ENCODE data around the gene EVI5L.
A peak's percentile ranks its signal among the peaks of the same experiment; 100 is the strongest.

Gene EVI5L

DNA sequence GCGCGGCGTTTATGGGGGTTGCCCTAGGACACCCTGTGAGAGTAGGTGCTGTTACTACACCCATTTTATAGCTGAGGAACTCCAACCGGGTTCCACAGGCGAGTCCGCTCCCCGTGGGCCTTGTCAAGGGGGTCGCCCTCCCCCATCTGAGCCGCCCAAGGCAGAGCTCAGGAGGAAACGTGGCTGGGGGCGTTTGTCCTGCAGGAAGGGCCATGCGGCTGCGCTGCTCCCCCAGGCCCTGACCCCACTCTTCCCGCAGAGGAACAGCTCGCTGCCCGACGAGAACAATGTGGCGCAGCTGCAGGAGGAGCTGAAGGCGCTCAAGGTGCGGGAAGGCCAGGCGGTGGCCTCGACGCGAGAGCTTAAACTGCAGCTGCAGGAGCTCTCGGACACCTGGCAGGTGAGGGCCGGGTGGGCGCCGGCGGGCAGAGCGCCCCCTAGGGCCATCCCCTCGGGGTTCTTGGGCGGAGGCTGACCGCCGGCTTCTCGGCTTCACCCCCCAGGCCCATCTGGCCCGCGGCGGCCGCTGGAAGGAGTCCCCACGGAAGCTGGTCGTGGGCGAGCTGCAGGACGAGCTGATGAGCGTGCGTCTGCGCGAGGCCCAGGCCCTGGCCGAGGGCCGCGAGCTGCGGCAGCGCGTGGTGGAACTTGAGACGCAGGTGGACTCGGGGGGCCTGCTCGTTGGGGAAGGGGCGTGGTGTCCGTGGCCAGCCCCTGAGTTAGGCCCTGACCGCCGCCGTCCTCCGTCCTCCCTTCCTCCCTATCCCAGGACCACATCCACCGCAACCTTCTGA is 31.8 kb downstream of the EVI5L start:
- DNase-seq, result no peak

DNA sequence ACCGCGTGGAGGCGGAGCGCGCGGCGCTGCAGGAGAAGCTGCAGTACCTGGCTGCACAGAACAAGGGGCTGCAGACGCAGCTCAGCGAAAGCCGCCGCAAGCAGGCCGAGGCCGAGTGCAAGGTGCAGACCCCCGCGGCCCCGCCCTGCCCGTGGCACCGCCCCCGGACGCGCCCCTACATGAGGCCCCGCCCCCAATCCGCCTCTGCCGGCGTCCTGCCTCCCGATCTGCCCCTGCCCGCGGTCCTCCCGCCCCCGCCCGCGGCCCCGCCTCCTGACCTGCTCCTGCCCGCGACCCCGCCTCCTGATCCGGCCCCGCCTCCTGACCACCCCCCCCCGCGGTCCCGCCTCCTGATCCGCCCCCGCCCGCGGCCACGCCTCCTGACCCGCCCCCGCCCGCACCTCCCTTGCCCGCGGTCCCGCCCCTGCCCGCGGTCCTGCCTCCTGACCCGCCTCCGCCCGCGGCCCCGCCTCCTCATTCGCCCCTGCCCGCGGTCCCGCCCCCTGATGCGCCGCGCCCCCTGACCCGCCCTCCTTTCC is 32.5 kb downstream of the EVI5L start:
- peak; percentile 57 for DNase-seq

DNA sequence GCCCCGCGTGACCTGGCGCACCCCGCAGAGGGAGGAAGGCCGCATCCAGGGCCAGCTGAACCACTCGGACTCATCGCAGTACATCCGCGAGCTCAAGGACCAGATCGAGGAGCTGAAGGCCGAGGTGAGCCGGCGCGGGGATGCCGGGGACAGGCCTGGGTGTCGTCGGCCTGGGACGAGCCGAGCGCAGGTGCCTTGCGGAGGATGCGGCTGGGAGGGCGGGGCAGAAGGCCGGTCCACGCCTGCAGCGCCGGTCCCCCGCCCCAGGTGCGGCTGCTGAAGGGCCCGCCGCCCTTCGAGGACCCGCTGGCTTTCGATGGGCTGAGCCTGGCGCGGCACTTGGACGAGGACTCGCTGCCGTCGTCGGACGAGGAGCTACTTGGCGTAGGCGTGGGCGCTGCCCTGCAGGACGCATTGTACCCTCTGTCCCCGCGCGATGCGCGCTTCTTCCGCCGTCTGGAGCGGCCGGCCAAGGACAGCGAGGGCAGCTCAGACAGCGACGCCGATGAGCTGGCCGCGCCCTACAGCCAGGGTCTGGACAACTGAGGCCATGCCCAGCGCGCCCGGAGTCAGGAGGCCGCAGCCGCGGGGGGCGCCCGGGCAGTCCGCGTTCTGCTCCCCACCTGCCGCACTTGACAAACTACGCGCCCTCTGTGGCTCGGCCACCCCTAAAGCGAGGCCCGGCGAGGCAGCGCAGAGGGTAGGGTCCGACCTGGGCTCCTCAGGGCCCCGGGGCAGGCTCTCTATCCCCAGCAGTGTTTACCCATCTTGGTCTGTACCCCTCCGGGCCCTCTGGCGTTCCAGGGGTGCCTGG is 33.3 kb downstream of the EVI5L start:
- no peak for DNase-seq

DNA sequence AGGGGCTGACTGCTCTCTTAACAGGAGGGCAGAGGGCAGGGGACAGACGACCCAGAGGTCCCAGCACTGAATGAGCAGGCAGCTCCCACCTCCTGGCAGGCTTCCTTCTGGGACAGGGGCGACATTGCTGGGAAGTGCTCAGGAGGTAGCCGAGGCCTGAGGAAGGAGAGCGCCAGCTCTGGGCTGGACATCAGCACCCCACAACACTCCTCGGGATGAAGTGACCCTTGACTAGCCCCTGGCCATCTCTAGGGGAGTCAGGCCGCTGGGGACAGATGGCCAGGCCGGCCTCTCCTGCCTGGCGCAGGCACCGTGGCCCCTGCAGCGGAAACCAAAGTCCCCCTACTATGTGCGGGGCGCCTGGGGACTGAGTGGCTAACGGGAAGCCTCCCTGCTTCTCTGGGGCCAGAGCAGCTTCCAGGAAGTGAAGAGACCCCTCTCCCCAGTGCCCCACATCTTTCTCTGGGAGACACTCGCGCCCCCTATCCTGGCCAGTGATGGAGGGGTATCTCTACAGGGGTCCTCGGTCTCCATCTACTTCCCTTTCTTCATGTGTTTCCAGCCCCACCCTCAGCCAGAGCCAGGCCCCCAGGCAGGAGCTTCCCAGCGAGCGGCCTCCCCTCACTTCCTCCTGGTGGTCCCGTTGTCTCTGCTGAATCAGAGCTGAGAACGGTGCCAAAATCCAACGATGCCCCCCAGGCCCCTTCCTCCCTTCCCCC is 34.1 kb downstream of the EVI5L start:
- no peak for DNase-seq

DNA sequence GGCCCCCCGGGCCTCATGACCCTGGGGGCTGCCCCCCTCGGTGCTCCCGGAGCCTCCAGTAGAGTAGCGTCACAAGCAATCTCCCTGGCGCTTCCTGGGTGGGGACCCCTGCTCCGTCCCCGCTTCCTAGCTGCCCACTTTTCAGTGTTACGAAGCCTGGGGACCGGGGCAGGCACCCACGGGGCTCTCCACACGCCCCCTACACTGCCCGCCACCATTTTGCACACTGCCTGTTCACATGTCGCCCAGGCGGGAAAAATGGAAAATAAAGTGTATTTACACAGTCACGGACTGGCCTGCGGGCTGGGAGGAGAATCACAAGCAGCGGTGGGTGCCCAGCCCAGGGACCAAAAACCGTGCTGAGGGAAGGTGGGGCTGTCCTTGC is 34.7 kb downstream of the EVI5L start:
- no peak for DNase-seq

DNA sequence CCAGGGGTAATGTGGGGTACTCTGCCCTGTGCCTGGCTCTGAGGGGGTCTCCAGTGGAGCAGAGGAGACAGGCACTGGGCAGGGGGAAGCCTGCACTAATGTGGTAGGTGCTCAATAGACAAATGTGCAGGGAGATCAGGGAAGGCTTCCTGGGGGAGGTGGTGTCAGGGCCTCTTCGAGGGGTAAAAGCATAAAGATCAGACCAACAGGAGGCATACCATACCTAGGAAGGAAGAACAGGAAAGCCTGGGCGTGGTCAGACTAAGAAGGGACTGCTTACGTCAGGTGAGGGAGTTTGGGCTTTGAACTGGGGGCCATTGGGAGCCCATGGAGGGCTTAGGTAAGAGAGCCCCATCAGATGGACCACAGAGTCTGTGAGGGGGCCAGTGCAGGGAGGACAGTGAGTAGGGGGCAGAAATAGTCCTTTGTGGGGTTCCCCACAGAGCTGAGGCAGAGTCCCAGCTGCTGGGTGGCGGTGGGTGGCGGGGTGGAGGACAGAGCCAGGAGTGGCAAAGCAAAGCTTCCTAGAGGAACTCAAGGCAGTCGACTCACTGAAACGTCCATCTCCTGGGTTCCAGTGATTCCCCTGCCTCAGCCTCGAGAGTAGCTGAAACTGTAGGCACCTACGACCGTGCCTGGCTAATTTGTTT is 35.4 kb downstream of the EVI5L start:
- no peak for DNase-seq

DNA sequence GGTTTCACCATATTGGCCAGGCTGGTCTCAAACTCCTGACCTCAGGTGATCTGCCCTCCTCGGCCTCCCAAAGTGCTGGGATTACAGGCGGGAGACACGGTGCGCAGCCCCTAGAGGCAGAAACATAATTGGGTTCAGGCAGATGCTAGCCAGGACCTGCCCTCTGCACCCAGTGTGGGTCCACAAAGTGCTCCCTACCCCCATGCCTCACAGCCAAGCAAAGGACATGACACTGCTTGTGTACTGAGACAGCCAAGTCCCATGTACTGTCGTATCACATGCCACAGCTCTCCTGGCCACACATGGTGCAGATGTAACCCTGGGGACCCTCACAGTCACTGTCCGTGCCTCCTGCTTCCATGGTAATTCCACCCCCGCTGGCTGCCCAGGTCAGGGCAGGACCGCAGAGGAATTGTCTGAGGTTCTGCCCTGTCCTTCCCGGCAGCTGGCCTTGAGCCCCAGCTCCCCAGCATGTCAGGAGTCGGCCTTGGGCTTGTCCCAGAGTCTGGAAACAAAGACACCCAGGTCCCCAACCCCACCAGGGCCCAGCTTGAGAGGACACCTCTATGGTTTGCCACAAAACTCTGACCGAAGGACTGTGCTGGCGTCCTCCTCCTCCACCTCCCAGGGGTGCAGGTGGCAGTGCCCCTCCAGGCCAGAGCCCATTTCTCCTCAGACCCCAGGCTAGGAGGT is 36.5 kb downstream of the EVI5L start:
- no peak for DNase-seq

DNA sequence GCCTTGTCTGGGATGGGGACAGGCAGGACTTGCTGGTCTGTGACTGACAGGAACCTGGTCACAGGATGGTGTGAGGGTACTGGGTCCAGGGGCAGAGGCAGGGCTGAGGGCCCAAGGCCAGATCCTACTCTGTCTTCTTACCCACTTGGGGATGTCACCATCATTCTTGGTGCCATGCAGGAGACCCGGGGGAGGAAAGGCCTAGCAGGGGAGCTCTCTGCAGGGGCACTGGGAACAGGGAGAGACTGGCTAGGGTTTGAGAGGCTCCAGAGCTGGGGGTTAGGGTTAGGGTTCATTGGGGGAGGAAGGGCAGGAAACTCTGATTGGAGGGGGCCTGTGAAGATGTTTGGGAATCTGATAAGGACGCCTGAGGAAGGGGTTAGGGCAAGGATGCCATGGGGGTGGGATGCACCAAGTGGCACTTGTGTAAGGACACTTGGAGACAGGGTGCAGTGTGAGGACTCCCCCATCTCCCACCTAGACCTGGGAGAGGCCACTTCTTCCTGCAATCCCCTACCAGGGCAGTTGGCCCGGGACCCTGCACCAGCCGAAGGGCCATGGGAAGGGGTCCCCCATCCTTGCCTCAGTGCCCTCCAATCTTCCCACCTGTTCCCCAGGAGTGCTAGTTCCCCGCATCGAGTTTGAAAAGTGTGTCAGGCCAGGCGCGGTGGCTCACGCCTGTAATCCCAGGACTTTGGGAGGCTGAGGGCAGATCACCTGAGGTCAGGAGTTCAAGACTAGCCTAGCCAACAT is 37.2 kb downstream of the EVI5L start:
- DNase-seq, result no peak

DNA sequence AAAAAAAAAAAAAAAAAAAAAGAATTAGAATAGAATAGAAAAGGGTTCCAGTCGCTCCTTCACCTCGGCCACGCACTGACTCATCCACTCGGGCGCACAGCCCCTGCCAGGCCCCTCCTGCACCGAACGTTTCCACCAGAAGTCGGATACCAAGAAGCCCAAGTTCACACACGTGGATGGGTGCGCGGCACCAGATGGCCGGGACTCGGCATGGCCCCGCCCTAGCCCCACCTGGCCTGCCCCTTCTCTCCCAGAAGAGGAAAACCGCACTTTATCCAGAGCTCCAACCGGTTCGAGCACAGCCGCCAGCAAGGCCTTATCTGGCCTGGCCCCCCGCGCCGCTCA is 38.3 kb downstream of the EVI5L start:
- DNase-seq, result no peak

DNA sequence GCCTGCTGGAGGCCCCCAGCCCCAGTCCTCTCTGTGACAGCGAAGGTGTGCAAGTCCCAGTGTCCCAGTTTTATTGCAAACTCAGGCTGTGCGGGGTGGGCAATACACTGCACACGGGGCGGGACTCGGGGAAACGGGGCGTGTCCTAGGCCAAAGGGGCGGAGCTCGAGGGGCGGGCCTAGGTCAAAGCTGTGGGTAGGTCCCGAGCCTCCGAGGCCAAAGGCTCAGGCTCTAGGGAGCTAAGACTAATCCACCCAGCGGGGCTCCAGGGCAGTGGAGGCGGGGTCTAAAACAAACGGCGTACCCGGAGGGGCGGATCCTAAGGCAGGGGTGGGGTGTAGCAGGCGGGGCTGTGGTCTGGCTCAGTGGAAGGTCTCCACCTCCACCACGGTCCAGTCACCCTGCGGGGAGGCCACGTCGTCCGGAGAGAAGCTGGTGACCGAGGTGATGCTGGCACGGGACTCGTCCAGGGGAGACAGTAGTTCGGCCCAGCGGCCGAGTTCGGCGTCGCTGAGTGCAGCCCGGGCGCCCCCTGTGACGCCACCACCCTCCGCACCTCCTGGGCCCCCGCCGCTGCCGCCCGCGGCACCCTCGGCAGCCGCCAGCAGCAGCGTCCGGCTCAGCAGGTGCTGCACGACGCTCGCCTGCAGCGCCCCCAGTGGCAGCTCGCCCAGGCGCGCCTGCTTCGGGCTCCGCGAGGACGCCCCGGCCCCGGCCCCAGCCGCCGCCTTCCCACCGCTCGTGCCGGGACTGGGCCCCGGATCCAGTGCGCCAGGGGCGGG is 38.8 kb downstream of the EVI5L start:
- DNase-seq, result peak; percentile 71

DNA sequence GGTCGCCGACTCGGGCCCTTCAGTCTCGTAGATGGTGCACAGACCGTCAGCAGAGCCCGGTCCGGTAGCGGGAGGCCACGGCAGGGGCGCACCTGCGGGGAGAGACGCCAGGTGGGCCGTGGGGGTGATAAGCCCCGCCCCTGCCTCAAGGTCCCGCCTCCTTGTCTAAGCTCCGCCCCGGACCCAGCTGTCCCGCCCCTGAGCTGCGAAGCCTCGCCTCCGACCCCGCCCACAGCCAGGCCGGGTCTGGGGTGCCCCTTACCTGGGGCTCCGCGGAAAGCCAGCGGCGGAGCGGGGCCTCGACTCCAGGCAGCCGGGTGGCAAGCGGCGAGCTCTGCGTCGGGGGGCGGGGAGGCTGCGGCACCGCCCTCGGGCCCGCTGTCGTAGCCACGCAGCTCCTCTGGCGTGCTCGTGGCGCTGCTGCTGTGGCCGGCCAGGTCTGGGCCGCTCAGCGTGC is 39.5 kb downstream of the EVI5L start:
- DNase-seq, result peak; percentile 76

DNA sequence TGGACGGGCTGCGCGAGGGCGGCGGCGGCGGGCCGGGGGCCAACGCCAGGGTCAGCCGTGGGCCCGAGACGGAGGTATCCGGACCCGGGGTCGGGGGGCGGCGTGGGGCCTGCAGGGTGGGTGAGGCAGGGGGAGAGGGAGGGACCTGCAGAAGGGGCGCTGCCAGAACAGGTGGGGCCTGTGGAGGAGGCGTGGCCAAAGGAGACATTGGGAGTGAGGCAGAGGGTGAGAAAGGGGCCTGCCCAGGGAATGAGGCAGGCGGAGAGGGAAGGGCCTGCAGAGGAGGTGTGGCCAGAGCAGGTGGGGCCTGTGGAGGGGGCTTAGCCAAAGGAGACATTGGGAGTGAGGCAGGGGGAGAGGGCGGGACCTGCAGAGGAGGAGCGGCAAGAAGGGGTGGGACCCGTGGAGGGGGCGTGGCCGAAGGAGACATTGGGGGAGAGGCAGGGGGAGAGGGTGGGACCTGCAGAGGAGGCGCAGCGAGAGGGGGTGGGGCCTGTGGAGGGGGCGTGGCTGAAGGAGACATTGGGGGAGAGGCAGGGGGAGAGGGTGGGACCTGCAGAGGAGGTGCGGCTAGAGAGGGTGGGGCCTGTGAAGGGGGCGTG is 40.0 kb downstream of the EVI5L start:
- peak; percentile 42 for DNase-seq

DNA sequence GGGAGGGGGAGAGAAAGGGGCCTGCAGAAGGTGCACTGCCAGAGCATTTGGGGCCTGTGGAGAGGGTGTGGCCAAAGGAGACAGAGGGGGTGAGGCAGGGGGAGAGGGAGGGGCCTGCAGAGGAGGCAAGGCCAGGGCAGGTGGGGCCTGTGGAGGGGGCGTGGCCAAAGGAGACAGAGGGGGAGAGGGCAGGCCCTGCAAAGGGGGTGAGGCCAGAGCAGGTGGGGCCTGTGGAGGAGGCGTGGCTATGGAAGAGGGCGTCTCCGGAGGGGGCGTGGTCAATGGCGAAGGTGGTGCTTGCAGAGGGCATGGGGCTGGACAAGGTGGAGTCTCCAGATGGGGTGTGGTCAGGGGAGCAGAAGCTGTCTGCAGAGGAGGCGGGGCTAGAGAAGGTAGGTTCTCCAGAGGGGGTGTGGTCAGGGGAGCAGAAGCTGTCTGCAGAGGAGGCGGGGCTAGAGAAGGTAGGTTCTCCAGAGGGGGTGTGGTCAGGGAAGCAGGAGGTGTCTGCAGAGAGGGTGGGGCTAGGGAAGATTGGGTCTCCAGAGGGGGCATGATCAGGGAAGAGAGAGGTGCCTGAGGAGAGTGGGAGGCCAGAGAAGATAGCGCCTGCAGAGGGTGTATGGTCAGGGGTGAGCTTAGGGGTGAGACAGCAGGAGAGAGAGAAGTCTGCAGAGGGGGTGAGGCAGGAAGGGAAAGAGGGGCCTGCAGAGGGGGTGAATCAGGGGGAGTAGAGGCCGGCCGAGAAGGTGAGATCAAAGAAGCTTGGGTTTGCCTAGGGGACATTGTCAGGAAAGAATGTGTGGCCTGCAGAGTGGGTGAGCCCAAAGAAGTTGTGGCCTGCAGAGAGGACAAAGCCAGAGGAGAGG is 40.8 kb downstream of the EVI5L start:
- peak; percentile 27 for DNase-seq

DNA sequence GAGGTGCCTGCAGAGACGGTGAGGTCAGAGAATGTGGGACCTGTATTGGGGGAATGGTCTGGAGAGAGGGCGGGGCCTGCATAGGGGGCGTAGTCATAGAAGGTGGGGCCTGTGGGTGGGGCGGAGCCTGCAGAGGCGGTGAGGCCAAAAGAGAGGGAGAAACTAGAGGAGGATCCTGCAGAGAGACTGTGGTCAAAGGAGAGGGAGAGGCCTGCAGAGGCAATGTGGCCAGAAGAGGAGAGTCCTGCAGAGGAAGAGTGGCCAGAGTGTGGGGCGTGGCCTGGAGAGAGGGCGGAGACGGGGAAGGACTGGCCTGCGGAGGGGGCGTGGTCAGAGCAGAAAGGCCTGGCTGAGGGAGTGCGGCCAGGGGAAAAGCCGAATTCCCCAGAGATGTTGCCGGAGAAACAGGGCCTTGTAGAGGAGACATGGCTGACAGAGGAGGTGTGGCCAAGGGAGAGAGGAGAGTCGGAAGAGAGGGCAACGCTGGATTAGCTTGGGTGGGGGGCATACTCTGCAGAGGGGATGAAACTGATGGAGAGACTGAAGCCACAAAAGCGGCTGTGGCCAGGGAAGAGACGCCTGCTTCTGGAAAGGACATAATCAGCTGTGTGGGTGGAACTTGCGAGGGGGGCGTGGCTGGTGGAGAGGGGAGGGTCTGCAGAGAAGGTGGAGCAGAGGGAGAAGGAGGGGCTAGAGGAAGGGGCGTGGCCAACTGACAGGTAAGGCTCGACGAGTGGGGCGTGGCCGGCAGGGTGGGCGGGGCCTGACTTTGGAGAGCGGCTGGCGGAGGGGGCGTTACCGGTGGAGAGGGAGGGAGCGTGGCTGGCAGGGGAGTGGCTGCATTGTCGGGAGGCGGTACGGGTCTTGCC is 41.7 kb downstream of the EVI5L start:
- DNase-seq, result peak; percentile 75

DNA sequence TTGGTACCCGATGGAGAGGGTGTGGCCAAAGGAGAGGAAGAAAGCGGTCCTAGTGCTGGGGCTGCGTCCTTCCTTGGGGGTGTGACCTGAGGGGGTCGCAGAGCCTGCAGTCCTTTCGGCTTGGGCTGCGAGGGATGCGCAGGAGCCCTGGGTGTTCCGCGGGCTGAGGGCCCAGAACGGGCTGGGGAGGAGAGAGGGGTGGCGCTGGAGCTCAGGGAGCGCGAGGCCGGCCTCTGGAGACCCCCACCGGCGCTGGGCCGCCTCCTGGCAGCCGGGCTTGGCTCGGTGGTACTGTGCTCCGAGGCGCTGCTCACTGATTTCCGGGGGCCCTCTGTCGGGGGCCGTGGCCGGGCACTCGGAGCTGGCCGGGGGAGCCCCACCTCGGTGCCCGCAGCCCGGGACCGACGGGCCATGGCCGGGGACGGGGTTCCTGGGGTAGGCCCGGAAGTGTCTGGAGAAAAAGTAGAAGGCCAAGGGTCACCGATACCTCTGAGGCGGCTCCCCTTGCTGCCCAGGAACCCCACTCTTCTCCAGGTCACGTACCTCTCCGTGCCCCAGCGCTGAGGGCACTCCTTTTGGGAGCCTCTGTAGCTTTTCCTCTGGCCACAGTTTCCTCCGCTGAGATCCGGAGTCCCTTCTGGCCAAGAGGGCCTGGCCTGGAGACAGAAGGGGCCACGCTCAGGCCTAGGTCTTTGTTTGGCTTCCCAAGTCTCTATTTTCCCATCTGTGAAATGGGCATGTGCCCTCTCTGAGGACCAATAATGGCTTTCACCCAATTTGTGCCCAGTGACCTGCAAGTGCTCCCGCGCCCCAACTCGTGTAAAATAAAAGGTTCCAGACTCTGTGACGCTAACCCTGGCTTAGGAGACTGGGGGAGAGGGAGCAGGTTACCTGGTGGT is 42.5 kb downstream of the EVI5L start:
- DNase-seq, result no peak

DNA sequence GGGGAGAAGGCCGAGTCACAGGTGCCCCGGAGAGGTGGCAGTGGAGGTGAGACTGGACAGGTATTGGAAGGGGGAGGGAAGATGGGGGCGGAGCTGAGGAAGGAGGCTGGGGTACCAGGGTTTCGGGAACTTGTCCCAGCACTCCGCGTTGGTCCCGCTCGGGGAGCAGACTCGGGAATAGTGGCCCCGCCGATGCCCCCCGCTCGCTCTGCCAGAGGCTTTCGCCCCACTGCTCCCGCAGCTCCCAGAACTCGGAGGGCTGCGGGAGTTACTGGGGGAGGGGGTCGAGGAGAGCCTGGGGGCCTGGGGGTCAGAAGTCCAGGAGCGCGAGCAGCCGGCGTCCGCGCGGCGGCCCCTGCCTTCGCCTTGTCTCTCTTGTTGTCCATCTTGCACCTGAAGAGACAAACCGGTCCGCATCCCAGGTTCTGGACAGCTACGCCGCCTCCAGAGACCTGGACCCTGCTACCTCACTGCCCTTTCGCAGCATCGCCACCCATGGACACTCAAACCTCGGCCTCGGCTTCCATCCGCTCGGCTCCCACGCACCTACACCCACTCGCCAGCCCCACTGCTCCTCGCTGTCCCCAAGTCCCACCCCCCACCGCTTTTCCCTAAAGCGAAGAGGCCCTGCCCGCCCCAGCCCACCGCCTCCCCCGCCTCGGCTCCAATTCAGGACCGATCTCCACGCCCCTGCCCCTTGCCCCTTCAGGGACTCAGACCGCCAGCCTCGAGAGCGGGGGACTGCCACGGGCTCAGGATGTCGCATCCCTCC is 43.5 kb downstream of the EVI5L start:
- no peak for DNase-seq

Measured in effector CD4-positive, alpha-beta T cell (primary cell).